CD4-positive, alpha-beta T cell treated with Interleukin-6 at 100 ng/mL for 8 hours (primary cell): Measurements from ENCODE around the gene CASK.

Source experiments
- DNase-seq: peaks from one replicate; pipeline ENCODE4 v3.0.0-alpha.2; 2020; ENCODE audit warnings: mixed read lengths, low spot score

The CASK gene

GRCh38 chrX:41912923-41913322 lies 10.4 kb downstream of the CASK start:
- DNase-seq: no peak

DNA sequence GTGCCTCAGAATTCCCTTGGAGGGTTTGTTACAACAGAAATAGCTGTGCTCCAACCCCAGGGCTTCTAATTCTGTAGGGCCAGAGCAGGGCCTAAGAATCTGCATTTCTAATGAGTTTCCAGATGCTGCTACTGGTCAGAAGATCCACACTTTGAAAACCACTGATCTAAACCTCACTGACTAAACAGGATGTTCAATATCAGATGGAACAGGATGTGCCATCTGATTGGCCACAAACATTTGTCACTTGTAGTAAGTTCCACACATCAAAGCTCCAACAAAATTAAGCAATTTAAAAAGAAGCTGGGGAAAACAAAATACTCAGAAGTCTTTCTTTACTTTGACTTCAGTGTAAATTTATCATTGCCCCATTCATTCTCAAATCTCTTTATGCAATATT lies 14.3 kb downstream of the CASK start:
- DNase-seq: peak; percentile 33

DNA sequence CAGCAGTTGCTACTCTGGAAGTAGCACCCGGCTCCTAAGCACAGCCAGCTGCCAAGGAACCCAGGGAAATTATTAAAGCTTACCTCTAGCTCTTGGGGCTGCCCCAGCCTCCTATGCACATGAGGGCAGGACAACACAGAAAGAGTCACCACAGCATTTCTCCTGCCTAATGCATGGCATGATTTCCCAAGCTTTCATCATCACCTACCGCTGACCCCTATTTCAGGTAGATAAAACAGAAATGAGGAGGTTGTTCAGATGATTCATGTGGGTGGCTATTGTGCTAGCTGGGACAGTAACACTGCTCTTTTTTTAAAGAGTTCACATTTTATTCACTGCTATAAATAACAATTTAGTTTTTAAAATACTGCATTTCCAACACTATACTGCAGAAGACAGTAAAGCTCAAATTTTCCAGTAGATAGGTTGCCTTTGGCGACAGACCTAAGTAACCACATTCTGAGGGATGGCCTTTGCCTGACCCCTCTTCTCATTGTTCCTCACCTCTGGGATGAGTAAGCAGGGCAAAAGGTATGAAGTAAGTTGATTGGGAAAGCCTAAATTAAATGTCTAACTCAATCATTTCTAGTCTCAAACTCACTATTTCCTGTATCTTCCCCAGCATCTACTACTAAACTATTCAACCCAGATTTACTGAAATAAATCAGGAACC lies 16.7 kb downstream of the CASK start:
- DNase-seq: no peak

DNA sequence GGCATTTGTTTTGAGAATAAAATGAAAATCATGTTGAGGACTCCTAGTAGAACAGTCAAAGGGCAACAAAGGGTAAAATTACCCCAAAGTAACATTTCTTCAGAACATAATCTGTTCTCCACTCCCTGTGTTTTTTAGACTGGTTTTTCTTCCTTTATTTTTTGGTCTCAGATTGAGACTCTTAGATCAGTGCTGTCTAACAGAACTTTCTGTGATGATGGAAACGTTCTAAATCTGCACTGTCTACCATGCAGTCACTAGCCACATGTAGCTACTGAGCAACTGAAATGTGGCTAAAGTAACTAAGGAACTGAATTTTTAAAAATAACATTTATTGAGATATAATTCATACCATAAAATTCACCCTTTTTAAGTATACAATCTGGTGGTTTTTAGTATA lies 19.8 kb downstream of the CASK start:
- DNase-seq: no peak

GRCh38 chrX:41900321-41900720 lies 23.0 kb downstream of the CASK start:
- DNase-seq: no peak

DNA sequence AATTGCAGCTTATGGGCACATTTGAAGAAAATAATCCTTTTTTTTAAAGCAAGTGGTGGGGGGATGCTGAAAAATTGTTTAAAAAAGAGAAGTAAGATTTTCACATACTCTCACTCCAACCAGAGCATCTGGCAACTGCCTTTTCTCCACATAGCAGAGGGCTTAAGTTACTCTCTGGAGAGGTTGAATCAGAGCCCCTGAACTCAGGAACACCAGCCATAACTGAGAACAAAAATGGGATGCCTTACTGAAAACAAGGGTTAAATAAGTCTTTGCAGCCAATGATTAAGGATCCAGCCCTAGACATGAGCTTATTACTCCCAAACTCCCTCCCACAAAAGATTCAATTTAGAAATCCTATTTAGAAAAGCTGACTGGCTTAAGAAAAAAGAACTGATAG lies 27.5 kb downstream of the CASK start:
- no peak for DNase-seq

- no peak for DNase-seq
Measured at GRCh38 chrX:41890026-41890423, 33.3 kb downstream of the CASK start.

- DNase-seq: no peak
Measured at GRCh38 chrX:41889317-41890025, 33.9 kb downstream of the CASK start.

DNA sequence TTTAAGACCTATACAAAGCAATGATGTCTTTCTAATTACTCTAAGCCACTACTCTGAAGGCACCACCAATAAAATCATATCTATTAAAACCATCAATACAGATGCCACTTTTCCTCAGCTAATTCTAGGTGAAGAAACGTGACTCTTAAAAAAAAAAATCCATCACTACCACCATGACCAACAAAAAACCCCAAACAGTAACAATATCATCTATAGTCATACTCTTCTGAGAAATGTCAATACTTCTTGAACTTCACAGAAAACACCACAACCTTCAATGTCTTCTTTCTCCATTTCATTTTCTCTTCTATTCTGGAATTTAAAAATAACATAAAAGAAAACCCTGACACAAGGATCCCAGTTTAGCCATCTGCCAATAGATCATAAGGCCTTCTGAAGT lies 35.7 kb downstream of the CASK start:
- no peak for DNase-seq

GRCh38 chrX:41885724-41886123 lies 37.6 kb downstream of the CASK start:
- DNase-seq: no peak

DNA sequence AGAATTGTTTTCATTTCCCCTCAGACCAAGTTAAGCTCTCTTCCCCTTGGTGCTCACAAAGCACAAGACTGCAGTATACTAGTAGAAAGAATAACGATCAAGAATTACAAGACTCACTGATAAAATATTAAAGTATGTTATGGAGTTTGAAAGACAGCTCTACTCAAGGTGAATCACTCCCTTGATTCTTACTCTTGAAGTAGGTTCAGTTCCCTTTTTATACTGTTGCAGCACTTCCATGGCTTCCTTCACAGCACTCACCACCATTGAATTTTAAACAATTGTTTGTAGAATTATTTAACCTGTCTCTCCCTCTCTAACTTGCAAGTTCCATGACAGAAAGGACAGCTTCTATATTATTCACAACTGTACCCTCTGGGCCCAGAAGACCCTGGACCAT lies 42.2 kb downstream of the CASK start:
- DNase-seq: no peak

DNA sequence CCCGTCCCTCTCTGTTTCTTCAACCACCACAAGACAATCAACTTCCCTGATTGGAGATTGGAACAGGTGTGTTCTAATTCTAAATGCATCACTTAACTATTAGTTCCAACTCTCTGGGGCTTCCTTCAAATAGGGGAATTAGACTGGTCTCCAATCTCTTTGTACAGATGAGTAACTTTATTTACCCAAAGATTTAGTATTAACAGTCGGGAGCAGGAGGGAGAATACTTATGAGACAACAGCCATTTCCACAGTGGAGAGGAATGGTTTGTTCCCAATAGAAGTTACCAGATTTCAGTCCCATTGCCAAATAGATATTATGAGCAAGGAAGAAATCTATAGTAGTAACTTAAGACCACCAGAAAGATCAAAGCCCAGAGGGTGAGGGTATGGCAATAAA lies 46.2 kb downstream of the CASK start:
- DNase-seq: no peak

DNA sequence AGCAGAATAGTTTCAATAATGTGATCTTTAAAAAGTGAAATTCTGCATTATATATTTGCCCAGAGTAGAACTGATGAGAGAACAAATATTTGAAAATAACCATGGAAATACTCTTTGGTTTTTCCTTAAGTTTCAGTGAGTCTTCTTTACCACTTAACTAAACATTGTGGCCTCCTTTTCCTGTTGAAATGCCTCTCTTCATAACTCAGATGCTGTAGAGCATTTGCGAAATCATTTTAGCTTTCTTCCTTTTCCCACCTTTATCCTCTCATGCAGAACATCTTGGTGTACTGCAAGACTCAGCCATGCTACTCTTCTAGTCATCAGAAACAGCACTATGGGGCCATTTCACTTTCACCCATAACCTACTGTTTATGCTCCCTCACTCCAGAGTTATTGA lies 48.2 kb downstream of the CASK start:
- DNase-seq: no peak

- no peak for DNase-seq
Measured at GRCh38 chrX:41870719-41871151, 52.6 kb downstream of the CASK start.

DNA sequence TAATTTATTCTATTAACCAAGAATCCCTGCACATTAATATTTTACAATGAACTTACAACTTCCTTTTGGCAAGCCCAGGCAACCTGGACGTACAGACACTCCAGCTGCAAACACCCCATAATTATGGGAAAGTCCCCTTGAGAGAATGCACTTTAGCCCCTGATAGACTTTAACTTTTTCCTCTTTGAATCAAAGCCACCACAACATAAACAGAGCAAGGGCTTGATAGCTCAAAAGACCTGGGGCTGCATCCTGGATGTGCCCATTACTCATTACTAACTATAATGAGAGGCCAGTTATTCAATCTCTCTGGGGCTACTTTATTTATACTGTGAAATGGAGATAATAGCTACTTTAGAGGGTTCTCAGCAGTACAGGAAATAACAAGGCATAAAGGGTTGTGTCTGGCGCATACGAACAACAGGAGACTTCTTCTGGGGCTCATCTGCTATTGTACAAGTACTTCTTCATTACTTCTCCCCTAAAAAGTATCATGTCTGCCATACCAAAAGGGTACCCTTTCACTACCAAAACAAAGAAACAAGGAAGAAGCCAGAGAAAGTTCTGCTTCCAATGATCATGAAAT lies 54.9 kb downstream of the CASK start:
- no peak for DNase-seq

GRCh38 chrX:41863343-41864203 lies 59.8 kb downstream of the CASK start:
- no peak for DNase-seq

- DNase-seq: no peak
Measured at GRCh38 chrX:41862562-41863184, 60.7 kb downstream of the CASK start.

DNA sequence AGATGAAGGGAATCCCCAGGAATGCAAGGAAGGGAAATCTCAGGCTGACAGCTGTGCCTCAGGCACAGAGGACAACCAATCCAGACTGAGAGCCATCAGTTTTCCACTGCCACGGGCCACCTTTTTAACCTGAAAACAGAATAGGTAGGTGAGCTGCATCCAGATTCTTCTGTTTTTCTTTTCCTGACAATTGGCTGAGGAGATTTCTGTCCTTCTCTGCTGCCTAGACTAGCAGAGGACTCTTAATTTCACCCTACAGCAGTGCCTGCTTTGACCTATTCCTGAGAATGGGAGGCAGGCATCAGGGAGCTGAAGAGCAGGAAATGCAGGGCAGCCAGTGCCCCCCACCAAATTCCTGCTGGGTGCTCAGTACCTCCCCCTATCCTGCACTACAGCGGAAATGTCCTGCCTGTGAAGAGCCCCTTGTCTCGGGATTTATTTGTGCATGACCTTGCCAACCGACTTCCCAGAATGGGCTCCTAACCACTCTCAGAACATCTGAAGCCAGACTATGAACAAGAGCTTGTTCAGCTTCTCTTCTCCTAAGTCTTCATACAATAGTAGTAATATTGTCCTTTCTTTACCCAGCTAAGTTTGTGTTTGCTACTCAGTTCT lies 65.1 kb downstream of the CASK start:
- DNase-seq: no peak

DNA sequence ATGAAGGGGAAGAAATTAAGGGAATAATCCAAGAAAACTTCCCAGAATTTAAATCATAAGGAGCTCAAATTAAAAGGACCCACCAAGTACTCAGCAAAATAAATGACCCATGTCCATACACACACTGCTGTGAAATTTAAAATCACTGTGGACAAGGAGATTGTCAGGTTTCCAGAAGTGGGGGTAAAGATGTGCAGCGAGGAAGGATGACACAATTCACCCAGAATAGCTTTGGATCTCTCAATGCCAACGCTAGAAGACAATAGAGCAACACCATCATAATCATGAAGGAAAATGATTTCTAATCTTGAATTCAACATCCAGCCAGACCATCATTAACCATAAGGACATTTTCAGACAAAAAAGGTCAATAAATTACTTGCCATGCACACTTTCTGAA lies 65.7 kb downstream of the CASK start:
- no peak for DNase-seq

DNA sequence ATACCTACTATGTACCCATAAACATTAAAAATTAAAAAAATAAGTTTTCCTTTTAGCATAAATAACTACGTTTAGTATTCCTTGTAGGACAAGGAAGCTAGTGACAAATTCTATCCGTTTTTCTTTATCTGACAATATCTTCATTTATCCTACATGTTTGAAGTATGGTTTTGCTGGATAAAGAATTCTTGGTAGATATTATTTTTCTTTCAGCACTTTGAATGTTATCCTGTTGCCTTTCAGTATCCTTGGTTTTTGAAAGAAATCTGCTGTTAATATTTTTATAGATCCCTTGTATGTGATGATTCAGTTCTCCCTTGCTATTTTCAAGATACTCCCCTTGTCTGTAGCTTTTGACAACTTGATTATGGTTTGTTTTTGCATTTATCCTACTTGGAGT lies 76.6 kb downstream of the CASK start:
- no peak for DNase-seq

DNA sequence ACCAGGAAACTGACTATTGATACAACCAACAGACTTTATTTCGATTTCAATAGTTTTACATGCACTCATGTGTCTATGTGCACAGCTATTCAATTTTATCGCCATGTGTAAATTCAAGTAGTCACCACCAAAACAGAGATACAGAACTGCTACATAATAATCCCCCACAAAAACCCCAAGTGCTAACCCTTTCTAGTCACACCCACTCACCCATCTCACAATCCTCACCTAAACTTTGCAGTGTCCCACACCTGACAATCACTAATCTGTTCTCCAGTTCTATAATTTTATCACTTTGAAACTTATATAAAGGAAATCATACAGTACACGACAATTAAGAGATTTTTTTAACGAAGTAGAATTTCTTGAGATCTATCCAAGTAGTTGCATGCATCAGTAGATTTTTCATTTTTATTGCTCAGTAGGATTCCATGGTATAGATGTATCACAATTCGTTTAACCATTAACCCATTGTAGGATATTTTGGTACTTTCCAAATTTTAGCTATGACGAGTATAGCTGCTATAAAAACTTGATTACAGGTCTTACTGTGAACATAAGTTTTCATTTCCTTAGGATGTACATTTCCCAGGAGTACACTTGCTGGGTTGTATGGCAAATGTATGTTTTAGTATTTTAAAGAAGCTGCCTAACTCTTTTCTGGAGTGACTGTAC lies 85.9 kb downstream of the CASK start:
- DNase-seq: no peak
